ENCODE measurements around the gene LLGL1. TPM values are rescaled to one million over a fixed set of nuclear protein-coding genes. Genes with fewer than 3 reads are reported as not detected.

Gene LLGL1
- total RNA-seq, 1 experiment from 2014 or later = 47.4 TPM

- no peak for ATAC-seq
- intact Hi-C loops (cut with micrococcal nuclease) = no loop called here
- peaks cover 18% of the 10 kb centered on the region for H3K79me2 ChIP-seq (ENCODE audit: low read length)
- H3K9me2 ChIP-seq (replicated peaks; ENCODE audit: low read length) = no peaks in the 10 kb centered on the region
- no peaks in the 10 kb centered on the region for H3K4me1 ChIP-seq (ENCODE audit: insufficient read depth, low read length)
- H3K9me3 ChIP-seq (ENCODE audit: low read length) = no peaks in the 10 kb centered on the region
- no peak overlapping the region for H3K4me3 ChIP-seq (ENCODE audit: low read length)
- no peak overlapping the region for H2AFZ ChIP-seq (ENCODE audit: low read length)
- BruUV-seq (replicated peaks) = no TSS peak
- TF ChIP-seq CTCF (conservative IDR thresholded peaks at IDR 0.05; ENCODE audit: low read depth, low read length) = no peak
- TF ChIP-seq EZH2 (IDR thresholded peaks at IDR 0.05; ENCODE audit: low read length, unreplicated experiment) = no peak
- TF ChIP-seq EZH2phosphoT487 (IDR thresholded peaks at IDR 0.05; ENCODE audit: borderline replicate concordance, low read length) = no peak
- ChIA-PET CTCF (no interaction called here), POLR2A (ENCODE audit: unreplicated experiment) (no interaction called here)
- peaks cover 76% of the 10 kb centered on the region for H3K36me3 ChIP-seq (ENCODE audit: low read depth, low read length)
- DNase-seq = no peak
- no peak overlapping the region for H3K4me2 ChIP-seq (ENCODE audit: low read length)
- H4K20me1 ChIP-seq (ENCODE audit: low read length) = no peaks in the 10 kb centered on the region
- H3K27ac ChIP-seq (ENCODE audit: low read length) = no peak overlapping the region
- H3K9ac ChIP-seq (ENCODE audit: low read length) = no peak overlapping the region
- no peaks in the 10 kb centered on the region for H3K27me3 ChIP-seq (ENCODE audit: low read length)
- no peaks in the 10 kb centered on the region for H3F3A ChIP-seq (ENCODE audit: low read length, unreplicated experiment)
These were observed 25.8 kb downstream of the LLGL1 start for GRCh38 chr17:18251204-18251603.

GRCh38 chr17:18252160-18252559 lies 26.7 kb downstream of the LLGL1 start:
- no peaks in the 10 kb centered on the region for H3K27me3 ChIP-seq (ENCODE audit: low read length)
- no peak overlapping the region for H2AFZ ChIP-seq (ENCODE audit: low read length)
- intact Hi-C loops (cut with micrococcal nuclease) = no loop called here
- no peak overlapping the region for H3K27ac ChIP-seq (ENCODE audit: low read length)
- H3K9me2 ChIP-seq (replicated peaks; ENCODE audit: low read length) = no peaks in the 10 kb centered on the region
- peaks cover 28% of the 10 kb centered on the region for H3K79me2 ChIP-seq (ENCODE audit: low read length)
- no peak for DNase-seq
- ChIA-PET POLR2A (ENCODE audit: unreplicated experiment) (no interaction called here), CTCF (no interaction called here)
- no peak overlapping the region for H3K9ac ChIP-seq (ENCODE audit: low read length)
- H3K4me2 ChIP-seq (ENCODE audit: low read length) = no peak overlapping the region
- TF ChIP-seq EZH2phosphoT487 (IDR thresholded peaks at IDR 0.05; ENCODE audit: borderline replicate concordance, low read length) = no peak
- TF ChIP-seq EZH2 (IDR thresholded peaks at IDR 0.05; ENCODE audit: low read length, unreplicated experiment) = no peak
- TF ChIP-seq CTCF (conservative IDR thresholded peaks at IDR 0.05; ENCODE audit: low read depth, low read length) = no peak
- no peak for ATAC-seq
- BruUV-seq (replicated peaks) = no TSS peak
- peaks cover 4% of the 10 kb centered on the region; the same call in 1 of the 2 replicates for H4K20me1 ChIP-seq (ENCODE audit: low read length)
- H3F3A ChIP-seq (ENCODE audit: low read length, unreplicated experiment) = no peaks in the 10 kb centered on the region
- H3K4me1 ChIP-seq (ENCODE audit: insufficient read depth, low read length) = peaks cover 8% of the 10 kb centered on the region
- H3K4me3 ChIP-seq (ENCODE audit: low read length) = no peak overlapping the region
- no peaks in the 10 kb centered on the region for H3K9me3 ChIP-seq (ENCODE audit: low read length)
- H3K36me3 ChIP-seq (ENCODE audit: low read depth, low read length) = peaks cover 76% of the 10 kb centered on the region

GRCh38 chr17:18253187-18253884 lies 27.9 kb downstream of the LLGL1 start:
- H3K36me3 ChIP-seq (ENCODE audit: low read depth, low read length) = peaks cover 68% of the 10 kb centered on the region

More at GRCh38 chr17:18253187-18253884, 27.9 kb downstream of the LLGL1 start:
- Histone ChIP-seq H4K20me1 (ENCODE audit: low read length) (peaks cover 4% of the 10 kb centered on the region; the same call in 1 of the 2 replicates), H3K9me2 (replicated peaks; ENCODE audit: low read length) (no peaks in the 10 kb centered on the region), H3K4me3 (ENCODE audit: low read length) (no peak overlapping the region), H3K79me2 (ENCODE audit: low read length) (peaks cover 39% of the 10 kb centered on the region), H3K9me3 (ENCODE audit: low read length) (no peaks in the 10 kb centered on the region), H3K4me1 (ENCODE audit: insufficient read depth, low read length) (peaks cover 13% of the 10 kb centered on the region), H3K4me2 (ENCODE audit: low read length) (no peak overlapping the region), H3F3A (ENCODE audit: low read length, unreplicated experiment) (no peaks in the 10 kb centered on the region), H3K27me3 (ENCODE audit: low read length) (no peaks in the 10 kb centered on the region), H2AFZ (ENCODE audit: low read length) (no peak overlapping the region), H3K9ac (ENCODE audit: low read length) (no peak overlapping the region), H3K27ac (ENCODE audit: low read length) (no peak overlapping the region)
- intact Hi-C loops (cut with micrococcal nuclease) = no loop called here
- ChIA-PET POLR2A (ENCODE audit: unreplicated experiment) (no interaction called here), CTCF (no interaction called here)
- ATAC-seq (no peak), DNase-seq (no peak)
- no TSS peak for BruUV-seq (replicated peaks)
- no peak for TF ChIP-seq EZH2phosphoT487 (IDR thresholded peaks at IDR 0.05; ENCODE audit: borderline replicate concordance, low read length)
- TF ChIP-seq EZH2 (IDR thresholded peaks at IDR 0.05; ENCODE audit: low read length, unreplicated experiment) = no peak
- TF ChIP-seq CTCF (conservative IDR thresholded peaks at IDR 0.05; ENCODE audit: low read depth, low read length) = no peak
